Tibial artery (tissue), 4 donors: Measurements from ENCODE around the gene ZNF263.

Source experiments
- DNase-seq, 2 donors: peaks; one replicate each; pipeline ENCODE4 v3.0.0-alpha.2; 2019
- H3K27ac ChIP-seq, 2 donors: fragments of 200-600 bp; sonication (generic) in 1 of 2; 1 replicate in 1 of 2; 2 replicates in 1 of 2; pipeline ENCODE4 v1.5.1; 2018 to 2019; ENCODE audit warnings: mild to moderate bottlenecking in 1 of 2
- H3K27me3 ChIP-seq, 2 donors: fragments of 200-600 bp; sonication (generic) in 1 of 2; one replicate each; pipeline versions ENCODE4 v1.5.1 to v1.6.0; 2016 to 2019
- H3K36me3 ChIP-seq, 3 donors: fragments of 200-600 bp; sonication (generic) in 2 of 3; one replicate each; pipeline ENCODE4 v1.5.1; 2016 to 2019; ENCODE audit warnings: mild to moderate bottlenecking in 2 of 3
- H3K4me1 ChIP-seq, 4 donors: fragments of 200-600 bp; sonication (generic) in 2 of 4; 1 replicate in 3 of 4; 2 replicates in 1 of 4; pipeline ENCODE4 v1.5.1; 2016 to 2019
- H3K4me3 ChIP-seq, 2 donors: fragments of 200-600 bp; sonication (generic) in 1 of 2; 1 replicate in 1 of 2; 2 replicates in 1 of 2; pipeline ENCODE4 v1.5.1; 2018 to 2019; ENCODE audit warnings: mild to moderate bottlenecking in 2 of 2
- H3K9me3 ChIP-seq, 3 donors: fragments of 200-600 bp; sonication (generic) in 1 of 3; one replicate each; pipeline ENCODE4 v1.5.1; 2016 to 2019
- intact Hi-C: fragments of 100-400 bp; cut with DNase I; formaldehyde crosslinking; loops from one replicate; pipeline ENCODE4 v1.15.0; 2023; ENCODE audit warnings: low total_unique reads
- TF ChIP-seq, protein P1 (sequence below), 2 experiments: fragments of 200-600 bp in 1 of 2; fragments of 450-650 bp in 1 of 2; IDR thresholded peaks; one replicate each; pipeline ENCODE4 v1.5.1; 2017 to 2019; ENCODE audit warnings: antibody characterized with exemption in 2 of 2, mild to moderate bottlenecking in 1 of 2, moderate library complexity in 1 of 2

Gene ZNF263

DNA sequence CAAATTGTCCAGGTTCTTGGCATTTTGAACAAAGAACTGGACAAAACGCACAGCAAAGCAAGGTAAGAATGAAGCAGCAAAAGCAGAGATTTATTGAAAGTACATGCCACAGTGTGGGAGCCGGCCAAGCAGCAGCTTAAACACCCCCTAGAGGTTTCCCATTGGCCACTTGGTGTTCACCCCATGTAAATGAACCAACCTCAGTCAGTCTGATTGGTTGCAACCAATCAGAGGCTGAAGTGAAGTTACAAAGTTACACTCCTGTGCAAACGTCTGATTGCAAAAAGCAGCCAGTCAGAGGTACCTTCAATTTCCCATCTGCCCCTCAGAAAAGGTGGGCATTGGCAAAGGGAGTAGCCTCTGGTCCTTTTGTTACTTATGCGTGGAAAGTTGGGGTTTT lies 8.8 kb upstream of the ZNF263 start:
- peaks cover 0 to 2% (median 0%) of the 10 kb centered on the region in 3 donors for H3K36me3 ChIP-seq
- H3K4me3 ChIP-seq, result no peak overlapping the region
- H3K27ac ChIP-seq, result no peak overlapping the region
- no peaks in the 10 kb centered on the region for H3K27me3 ChIP-seq
- no peaks in the 10 kb centered on the region for H3K4me1 ChIP-seq
- intact Hi-C loops, result no loop called here
- H3K9me3 ChIP-seq, result peaks cover 0 to 9% (median 6%) of the 10 kb centered on the region in 3 donors
- TF ChIP-seq, protein P1, sequence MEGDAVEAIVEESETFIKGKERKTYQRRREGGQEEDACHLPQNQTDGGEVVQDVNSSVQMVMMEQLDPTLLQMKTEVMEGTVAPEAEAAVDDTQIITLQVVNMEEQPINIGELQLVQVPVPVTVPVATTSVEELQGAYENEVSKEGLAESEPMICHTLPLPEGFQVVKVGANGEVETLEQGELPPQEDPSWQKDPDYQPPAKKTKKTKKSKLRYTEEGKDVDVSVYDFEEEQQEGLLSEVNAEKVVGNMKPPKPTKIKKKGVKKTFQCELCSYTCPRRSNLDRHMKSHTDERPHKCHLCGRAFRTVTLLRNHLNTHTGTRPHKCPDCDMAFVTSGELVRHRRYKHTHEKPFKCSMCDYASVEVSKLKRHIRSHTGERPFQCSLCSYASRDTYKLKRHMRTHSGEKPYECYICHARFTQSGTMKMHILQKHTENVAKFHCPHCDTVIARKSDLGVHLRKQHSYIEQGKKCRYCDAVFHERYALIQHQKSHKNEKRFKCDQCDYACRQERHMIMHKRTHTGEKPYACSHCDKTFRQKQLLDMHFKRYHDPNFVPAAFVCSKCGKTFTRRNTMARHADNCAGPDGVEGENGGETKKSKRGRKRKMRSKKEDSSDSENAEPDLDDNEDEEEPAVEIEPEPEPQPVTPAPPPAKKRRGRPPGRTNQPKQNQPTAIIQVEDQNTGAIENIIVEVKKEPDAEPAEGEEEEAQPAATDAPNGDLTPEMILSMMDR (IDR thresholded peaks at IDR 0.05), result no peak
- no peak for DNase-seq

DNA sequence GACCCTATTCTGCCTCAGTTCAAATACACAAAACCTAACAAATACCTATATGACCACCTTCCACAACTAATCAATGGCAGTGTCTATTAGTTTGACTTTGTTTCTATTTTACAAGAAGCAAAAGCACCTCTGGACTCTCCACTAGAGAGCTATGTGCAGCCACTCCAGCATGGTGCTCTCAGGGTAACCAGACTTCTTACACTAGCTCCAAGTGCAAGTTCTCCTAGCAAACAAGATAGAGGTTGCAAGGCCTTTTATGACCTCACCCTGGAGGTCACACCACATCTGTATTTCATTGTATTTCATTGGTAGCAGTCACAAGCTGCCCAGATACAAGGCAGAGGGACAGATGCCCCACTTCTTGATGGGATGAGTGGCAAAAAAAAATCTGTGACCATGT lies 8.3 kb upstream of the ZNF263 start:
- TF ChIP-seq, protein P1 (IDR thresholded peaks at IDR 0.05), result no peak
- Histone ChIP-seq H3K9me3 (peaks cover 0 to 9% (median 6%) of the 10 kb centered on the region in 3 donors), H3K4me3 (no peak overlapping the region), H3K4me1 (no peaks in the 10 kb centered on the region), H3K27ac (no peak overlapping the region), H3K27me3 (no peaks in the 10 kb centered on the region), H3K36me3 (no peaks in the 10 kb centered on the region)
- intact Hi-C loops, result no loop called here
- DNase-seq, result no peak

DNA sequence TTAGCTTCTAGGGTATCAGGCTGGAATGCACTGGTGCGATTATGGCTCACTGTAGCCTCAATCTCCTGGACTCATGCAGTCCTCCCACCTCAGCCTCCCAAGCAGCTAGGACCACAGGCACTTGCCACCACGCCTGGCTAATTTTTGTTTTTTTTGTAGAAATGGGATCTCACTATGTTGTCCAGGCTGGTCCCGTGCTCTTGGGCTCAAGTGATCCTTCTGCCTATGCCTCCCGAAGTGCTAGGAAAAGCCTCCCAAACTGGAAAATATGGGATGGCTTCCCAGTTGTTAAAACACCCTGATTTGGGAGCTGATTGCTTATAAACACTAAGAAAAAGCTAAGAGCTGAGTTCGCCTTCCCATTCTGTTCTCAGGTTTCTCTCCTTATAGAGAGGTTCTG lies 6.6 kb upstream of the ZNF263 start:
- Histone ChIP-seq H3K27ac (no peak overlapping the region), H3K4me1 (peaks cover 0 to 2% (median 2%) of the 10 kb centered on the region in 4 donors), H3K36me3 (no peaks in the 10 kb centered on the region), H3K27me3 (no peaks in the 10 kb centered on the region), H3K9me3 (peaks cover 0 to 2% (median under 1%) of the 10 kb centered on the region in 3 donors), H3K4me3 (no peak overlapping the region)
- DNase-seq, result peak in 1 of 2 donors; percentile 5
- TF ChIP-seq, protein P1 (IDR thresholded peaks at IDR 0.05), result no peak
- intact Hi-C loops, result no loop called here

DNA sequence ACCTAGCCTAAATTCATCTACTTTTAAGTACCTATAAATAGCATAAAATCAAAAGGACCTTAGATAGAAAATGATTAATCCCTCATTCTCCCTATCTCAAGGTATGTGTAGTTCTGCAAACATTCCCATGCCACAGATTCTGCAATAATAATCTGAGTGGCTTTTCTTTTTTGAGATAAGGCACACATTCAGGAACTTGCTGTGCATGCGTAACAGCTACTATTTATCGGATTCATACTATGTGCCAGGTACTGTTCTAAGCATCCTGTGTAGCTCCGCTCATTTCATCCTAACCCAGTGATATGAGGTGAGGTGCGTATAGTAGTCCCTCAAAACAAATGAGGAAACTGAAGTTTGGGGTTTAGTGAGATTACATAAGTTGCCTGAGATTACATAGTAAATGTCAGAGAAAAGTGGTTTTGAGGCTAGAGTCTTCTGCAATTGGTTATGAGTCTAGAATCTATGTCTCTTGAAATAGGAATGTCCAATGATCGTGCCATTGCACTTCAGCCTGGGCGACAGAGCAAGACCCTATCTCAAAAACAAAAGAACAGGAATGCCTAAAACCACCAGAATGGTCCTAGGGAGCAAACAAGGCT lies 2.0 kb upstream of the ZNF263 start:
- intact Hi-C loops, result loop anchor here (10.0 kb wide), 1 partner anchor 47 kb away; the partner anchor contains the start of gene ZNF200
- no peak overlapping the region for H3K4me3 ChIP-seq
- H3K27ac ChIP-seq, result no peak overlapping the region

DNA sequence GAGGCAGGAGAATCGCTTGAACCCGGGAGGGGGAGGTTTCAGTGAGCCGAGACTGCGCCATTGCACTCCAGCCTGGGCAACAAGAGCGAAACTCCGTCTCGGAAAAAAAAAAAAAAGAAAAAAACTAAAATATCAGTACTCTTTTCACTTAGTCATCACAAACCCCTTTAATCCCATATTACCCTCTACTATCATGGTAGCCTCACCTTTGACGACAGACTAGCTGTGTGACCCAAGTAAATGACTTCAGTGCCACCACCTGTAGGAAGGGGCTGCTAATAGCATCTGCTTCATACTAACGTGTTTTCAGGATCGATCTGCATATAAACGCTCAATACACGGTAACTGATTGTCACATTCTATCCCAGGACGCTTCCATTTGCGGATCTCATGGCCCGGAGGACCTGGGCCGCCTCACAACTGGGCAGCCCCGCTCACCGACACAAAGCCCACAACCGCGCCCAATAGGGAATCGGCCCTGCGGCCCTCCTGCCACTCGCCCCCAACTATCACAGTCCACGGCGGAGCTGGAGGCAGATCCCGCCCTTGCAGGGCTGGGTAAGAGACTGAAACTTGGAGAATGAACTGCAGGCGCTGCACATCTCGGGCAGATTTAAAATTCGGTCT lies 1.1 kb upstream of the ZNF263 start:
- intact Hi-C loops, result loop anchor here (10.0 kb wide), 1 partner anchor 47 kb away; the partner anchor contains the start of gene ZNF200
- TF ChIP-seq, protein P1 (IDR thresholded peaks at IDR 0.05), result no peak
- peaks cover 0 to 16% (median 4%) of the 10 kb centered on the region in 3 donors for H3K9me3 ChIP-seq
- peak overlapping the region; percentile 87 to 98 for H3K4me3 ChIP-seq
- peak in 1 of 2 donors; percentile 42 for DNase-seq
- peak overlapping the region; percentile 97 to 98 for H3K27ac ChIP-seq
- no peaks in the 10 kb centered on the region for H3K27me3 ChIP-seq
- H3K4me1 ChIP-seq, result peaks cover 0 to 34% (median 27%) of the 10 kb centered on the region in 4 donors
- peaks cover 19 to 26% (median 24%) of the 10 kb centered on the region in 3 donors for H3K36me3 ChIP-seq

More for the DNA sequence above, 2.0 kb upstream of the ZNF263 start:
- Histone ChIP-seq H3K4me1 (peaks cover 0 to 34% (median 27%) of the 10 kb centered on the region in 4 donors), H3K27me3 (no peaks in the 10 kb centered on the region), H3K36me3 (peaks cover 10 to 17% (median 15%) of the 10 kb centered on the region in 3 donors), H3K9me3 (peaks cover 0 to 10% (median 4%) of the 10 kb centered on the region in 3 donors)
- TF ChIP-seq, protein P1 (IDR thresholded peaks at IDR 0.05), result no peak
- DNase-seq, result peak in 1 of 2 donors; percentile 3
